SJSA1 (cell line): ENCODE data around the gene DPF3. TPM values are rescaled to one million over a fixed set of nuclear protein-coding genes. Genes with fewer than 3 reads are reported as not detected.

Source experiments
- DNase-seq, 2 experiments: peaks; one replicate each; pipeline ENCODE4 v3.0.0-alpha.2; 2015 to 2020; ENCODE audit warnings: low spot score in 2 of 2, low read depth in 1 of 2
- H3K27ac ChIP-seq: fragments of 250-450 bp; sonication (Bioruptor Pico); 2 replicates; pipeline ENCODE4 v1.5.1; 2020; ENCODE audit warnings: mild to moderate bottlenecking, moderate library complexity
- H3K27me3 ChIP-seq: fragments of 250-450 bp; sonication (Bioruptor Pico); replicated peaks from 2 replicates; pipeline ENCODE4 v1.5.1; 2020; ENCODE audit warnings: mild to moderate bottlenecking, moderate library complexity
- H3K36me3 ChIP-seq: fragments of 250-450 bp; sonication (Bioruptor Pico); 2 replicates; pipeline ENCODE4 v1.5.1; 2020; ENCODE audit warnings: mild to moderate bottlenecking
- H3K4me1 ChIP-seq: fragments of 250-450 bp; sonication (Bioruptor Pico); replicated peaks from 2 replicates; pipeline ENCODE4 v1.6.1; 2021; ENCODE audit warnings: mild to moderate bottlenecking
- H3K4me3 ChIP-seq: fragments of 250-450 bp; sonication (Bioruptor Pico); 2 replicates; pipeline ENCODE4 v1.5.1; 2020; ENCODE audit warnings: mild to moderate bottlenecking
- H3K9me3 ChIP-seq: fragments of 250-450 bp; sonication (Bioruptor Pico); replicated peaks from 2 replicates; pipeline ENCODE4 v1.5.1; 2020; ENCODE audit warnings: mild to moderate bottlenecking
- total RNA-seq: library from RNA; depleted of rRNA; stranded (reverse); fragments of >200 nt; shearing (Covaris generic); gene quantifications from 2 replicates; pipeline ENCODE4 v1.2.3, GENCODE V29; 2014

The DPF3 gene
- total RNA-seq, 1 experiment from 2014 or later, result 2.1 TPM

GRCh38 chr14:72736786-72737559 is 156.9 kb downstream of the DPF3 start:
- Histone ChIP-seq H3K27ac (no peak overlapping the region), H3K4me1 (peaks cover 5% of the 10 kb centered on the region; the same call in 1 of the 2 replicates)
- no peak for DNase-seq

GRCh38 chr14:72736308-72736707 is 157.6 kb downstream of the DPF3 start:
- no peaks in the 10 kb centered on the region for H3K36me3 ChIP-seq
- H3K4me1 ChIP-seq, result peaks cover 5% of the 10 kb centered on the region; the same call in 1 of the 2 replicates
- no peak overlapping the region for H3K27ac ChIP-seq
- H3K4me3 ChIP-seq, result no peak overlapping the region
- DNase-seq, result peak in 1 of 2 experiments; percentile 2
- no peaks in the 10 kb centered on the region for H3K27me3 ChIP-seq
- no peaks in the 10 kb centered on the region for H3K9me3 ChIP-seq

More at GRCh38 chr14:72736786-72737559, 156.9 kb downstream of the DPF3 start:
- no peaks in the 10 kb centered on the region for H3K36me3 ChIP-seq
- no peak overlapping the region for H3K4me3 ChIP-seq
- no peaks in the 10 kb centered on the region for H3K27me3 ChIP-seq
- H3K9me3 ChIP-seq, result no peaks in the 10 kb centered on the region

- Histone ChIP-seq H3K27me3 (no peaks in the 10 kb centered on the region), H3K36me3 (no peaks in the 10 kb centered on the region)
- DNase-seq, result no peak
Measured at GRCh38 chr14:72732022-72732780, 161.7 kb downstream of the DPF3 start.

GRCh38 chr14:72731252-72732020 is 162.5 kb downstream of the DPF3 start:
- H3K9me3 ChIP-seq, result no peaks in the 10 kb centered on the region
- no peak overlapping the region for H3K27ac ChIP-seq

More at GRCh38 chr14:72732022-72732780, 161.7 kb downstream of the DPF3 start:
- H3K9me3 ChIP-seq, result no peaks in the 10 kb centered on the region
- H3K27ac ChIP-seq, result no peak overlapping the region
- H3K4me3 ChIP-seq, result no peak overlapping the region
- H3K4me1 ChIP-seq, result peaks cover 5% of the 10 kb centered on the region

GRCh38 chr14:72730468-72730867 is 163.4 kb downstream of the DPF3 start:
- Histone ChIP-seq H3K4me1 (peaks cover 16% of the 10 kb centered on the region), H3K4me3 (no peak overlapping the region), H3K27me3 (no peaks in the 10 kb centered on the region), H3K36me3 (0 out of 2 replicates have a peak, but pooled peaks cover 2% of the 10 kb centered on the region), H3K9me3 (no peaks in the 10 kb centered on the region), H3K27ac (no peak overlapping the region)
- no peak for DNase-seq

More at GRCh38 chr14:72731252-72732020, 162.5 kb downstream of the DPF3 start:
- Histone ChIP-seq H3K4me1 (peaks cover 13% of the 10 kb centered on the region), H3K27me3 (no peaks in the 10 kb centered on the region), H3K4me3 (no peak overlapping the region), H3K36me3 (no peaks in the 10 kb centered on the region)
- DNase-seq, result no peak

- peak overlapping the region; percentile 38 for H3K27ac ChIP-seq
- peak; percentile 69 to 70 for DNase-seq
Measured at GRCh38 chr14:72726444-72726843, 167.5 kb downstream of the DPF3 start.

GRCh38 chr14:72723858-72724530 is 169.9 kb downstream of the DPF3 start:
- no peak overlapping the region for H3K27ac ChIP-seq
- H3K36me3 ChIP-seq, result 0 out of 2 replicates have a peak, but pooled peaks cover 2% of the 10 kb centered on the region
- H3K4me3 ChIP-seq, result no peak overlapping the region
- H3K9me3 ChIP-seq, result no peaks in the 10 kb centered on the region
- H3K4me1 ChIP-seq, result peaks cover 16% of the 10 kb centered on the region
- no peaks in the 10 kb centered on the region for H3K27me3 ChIP-seq
- DNase-seq, result no peak

More at GRCh38 chr14:72726444-72726843, 167.5 kb downstream of the DPF3 start:
- Histone ChIP-seq H3K27me3 (no peaks in the 10 kb centered on the region), H3K4me1 (peaks cover 16% of the 10 kb centered on the region), H3K4me3 (no peak overlapping the region), H3K36me3 (0 out of 2 replicates have a peak, but pooled peaks cover 2% of the 10 kb centered on the region), H3K9me3 (no peaks in the 10 kb centered on the region)

GRCh38 chr14:72722201-72722785 is 171.6 kb downstream of the DPF3 start:
- peaks cover 16% of the 10 kb centered on the region for H3K4me1 ChIP-seq
- DNase-seq, result no peak
- no peak overlapping the region for H3K27ac ChIP-seq
- no peaks in the 10 kb centered on the region for H3K27me3 ChIP-seq
- 0 out of 2 replicates have a peak, but pooled peaks cover 2% of the 10 kb centered on the region for H3K36me3 ChIP-seq
- no peaks in the 10 kb centered on the region for H3K9me3 ChIP-seq
- no peak overlapping the region for H3K4me3 ChIP-seq

GRCh38 chr14:72721083-72721482 is 172.8 kb downstream of the DPF3 start:
- Histone ChIP-seq H3K27ac (no peak overlapping the region), H3K4me3 (no peak overlapping the region), H3K27me3 (no peaks in the 10 kb centered on the region), H3K36me3 (0 out of 2 replicates have a peak, but pooled peaks cover 2% of the 10 kb centered on the region), H3K4me1 (peaks cover 8% of the 10 kb centered on the region), H3K9me3 (no peaks in the 10 kb centered on the region)
- DNase-seq, result no peak

GRCh38 chr14:72717220-72717619 is 176.7 kb downstream of the DPF3 start:
- no peaks in the 10 kb centered on the region for H3K9me3 ChIP-seq
- H3K4me1 ChIP-seq, result peaks cover 20% of the 10 kb centered on the region
- H3K4me3 ChIP-seq, result no peak overlapping the region
- H3K27ac ChIP-seq, result no peak overlapping the region
- no peaks in the 10 kb centered on the region for H3K36me3 ChIP-seq
- H3K27me3 ChIP-seq, result no peaks in the 10 kb centered on the region
- no peak for DNase-seq

- Histone ChIP-seq H3K4me1 (peaks cover 20% of the 10 kb centered on the region), H3K27me3 (no peaks in the 10 kb centered on the region), H3K36me3 (no peaks in the 10 kb centered on the region), H3K27ac (no peak overlapping the region), H3K4me3 (no peak overlapping the region), H3K9me3 (no peaks in the 10 kb centered on the region)
- DNase-seq, result no peak
Measured at GRCh38 chr14:72716476-72716875, 177.4 kb downstream of the DPF3 start.

- Histone ChIP-seq H3K36me3 (no peaks in the 10 kb centered on the region), H3K27ac (no peak overlapping the region), H3K4me3 (no peak overlapping the region), H3K27me3 (no peaks in the 10 kb centered on the region), H3K9me3 (no peaks in the 10 kb centered on the region), H3K4me1 (peaks cover 20% of the 10 kb centered on the region)
- DNase-seq, result no peak
Measured at GRCh38 chr14:72715850-72716228, 178.1 kb downstream of the DPF3 start.
